Right renal pelvis (tissue), 4 donors: Measurements from ENCODE around the gene ADAMTS19. TPM values are rescaled to one million over a fixed set of nuclear protein-coding genes. Genes with fewer than 3 reads are reported as not detected.

Source experiments
- DNase-seq, 4 donors: peaks; one replicate each; pipeline ENCODE4 v3.0.0-alpha.2; 2013; ENCODE audit warnings: low read depth in 4 of 4, low spot score in 3 of 4, missing footprints in 1 of 4
- polyA plus RNA-seq, 4 donors: library from polyadenylated mRNA; unstranded; fragments of 120-200 nt; gene quantifications; one replicate each; pipeline ENCODE4 v1.2.1, GENCODE V29; 2013; ENCODE audit not compliant: insufficient read length in 4 of 4

The ADAMTS19 gene
- polyA plus RNA-seq, 4 donors, result 5.2 to 6.8 (median 5.6) TPM

- no peak for DNase-seq
Observed at GRCh38 chr5:129461711-129462332, 1.7 kb downstream of the ADAMTS19 start.

GRCh38 chr5:129465776-129466344, 5.8 kb downstream of the ADAMTS19 start:
- no peak for DNase-seq

GRCh38 chr5:129474544-129474943, 14.4 kb downstream of the ADAMTS19 start:
- no peak for DNase-seq

GRCh38 chr5:129476751-129477150, 16.7 kb downstream of the ADAMTS19 start:
- DNase-seq, result no peak

- DNase-seq, result no peak
Observed at GRCh38 chr5:129477532-129477931, 17.4 kb downstream of the ADAMTS19 start.

GRCh38 chr5:129481161-129481560, 21.1 kb downstream of the ADAMTS19 start:
- no peak for DNase-seq

GRCh38 chr5:129496421-129496820, 36.3 kb downstream of the ADAMTS19 start:
- DNase-seq, result no peak

- DNase-seq, result no peak
Observed at GRCh38 chr5:129496864-129497595, 36.9 kb downstream of the ADAMTS19 start.

GRCh38 chr5:129499208-129499852, 39.2 kb downstream of the ADAMTS19 start:
- DNase-seq, result no peak

- no peak for DNase-seq
Observed at GRCh38 chr5:129500101-129500500, 40.0 kb downstream of the ADAMTS19 start.

- DNase-seq, result no peak
Observed at GRCh38 chr5:129506086-129506485, 46.0 kb downstream of the ADAMTS19 start.

- DNase-seq, result no peak
Observed at GRCh38 chr5:129506950-129507349, 46.9 kb downstream of the ADAMTS19 start.

- no peak for DNase-seq
Observed at GRCh38 chr5:129507527-129507926, 47.4 kb downstream of the ADAMTS19 start.

- DNase-seq, result no peak
Observed at GRCh38 chr5:129508606-129509005, 48.5 kb downstream of the ADAMTS19 start.

GRCh38 chr5:129509363-129509975, 49.4 kb downstream of the ADAMTS19 start:
- DNase-seq, result no peak

- no peak for DNase-seq
Observed at GRCh38 chr5:129511291-129511690, 51.2 kb downstream of the ADAMTS19 start.

GRCh38 chr5:129541051-129541450, 81.0 kb downstream of the ADAMTS19 start:
- DNase-seq, result no peak

- DNase-seq, result no peak
Observed at GRCh38 chr5:129541648-129542251, 81.7 kb downstream of the ADAMTS19 start.

- DNase-seq, result no peak
Observed at GRCh38 chr5:129547137-129547536, 87.0 kb downstream of the ADAMTS19 start.

GRCh38 chr5:129554134-129554904, 94.2 kb downstream of the ADAMTS19 start:
- no peak for DNase-seq
